NCI-H1105 treated with DMSO at 0.1 percent for 48 hours (cell line): ENCODE results near the gene KRT75.
"Not testable (repeated sequence)": the region's sequence is repeated elsewhere in the genome, so short reads cannot be mapped to it uniquely, and the experiment has no call there.

Source experiments
- DNase-seq: peaks from one replicate; lab custom pipeline; 2025; lab: John Stamatoyannopoulos, UW

KRT75 gene

GRCh38 chr12:52434081-52434733 lies at the start of gene KRT75:
Gene KRT75 (minus strand): TSS chr12:52434371. CDS start chr12:52434304, 67 bp downstream.
- no peak for DNase-seq

- no peak for DNase-seq
Measured at GRCh38 chr12:52480073-52480472, 45.9 kb upstream of the KRT75 start.

DNA sequence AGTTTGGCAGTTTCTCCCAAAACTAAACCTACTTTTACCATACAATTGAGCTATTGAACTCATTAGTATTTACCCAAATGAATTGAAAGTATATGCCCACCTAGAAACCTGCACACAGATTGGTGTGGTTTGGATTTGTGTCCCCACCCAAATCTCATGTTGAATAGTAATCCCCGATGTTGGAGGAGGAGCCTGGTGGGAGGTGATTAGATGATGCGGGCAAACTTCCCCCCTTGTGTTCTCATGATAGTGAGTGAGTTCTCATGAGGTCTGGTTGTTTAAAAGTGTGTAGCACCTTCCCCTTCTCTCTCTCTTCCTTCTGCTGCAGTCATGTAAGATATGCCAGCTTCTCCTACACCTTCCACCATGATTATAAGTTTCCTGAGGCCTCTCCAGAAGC lies 43.5 kb upstream of the KRT75 start:
- no peak for DNase-seq

DNA sequence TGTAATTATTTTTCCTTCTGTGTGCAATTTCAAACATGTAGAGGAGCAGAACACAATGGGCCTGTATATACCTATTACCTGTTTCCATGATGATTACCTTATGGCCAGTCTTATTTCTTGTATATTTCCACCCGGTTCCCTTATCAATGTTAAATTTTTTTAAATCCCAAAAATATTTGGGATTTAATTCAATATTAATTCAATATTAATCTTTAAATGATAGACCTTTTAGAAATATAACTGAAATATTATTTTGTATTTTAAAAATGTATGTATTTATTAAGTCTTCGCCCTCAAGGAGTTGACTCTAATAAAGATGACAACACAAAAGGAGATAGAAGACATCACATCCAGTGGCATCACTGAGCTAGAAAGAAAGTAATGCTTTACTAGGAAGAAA lies 40.0 kb upstream of the KRT75 start:
- DNase-seq, result no peak

- no peak for DNase-seq
Measured at GRCh38 chr12:52473768-52474167, 39.6 kb upstream of the KRT75 start, which contains the start of gene KRT6C. Gene KRT6C (minus strand): TSS chr12:52473805. CDS start chr12:52473737, 68 bp downstream.

DNA sequence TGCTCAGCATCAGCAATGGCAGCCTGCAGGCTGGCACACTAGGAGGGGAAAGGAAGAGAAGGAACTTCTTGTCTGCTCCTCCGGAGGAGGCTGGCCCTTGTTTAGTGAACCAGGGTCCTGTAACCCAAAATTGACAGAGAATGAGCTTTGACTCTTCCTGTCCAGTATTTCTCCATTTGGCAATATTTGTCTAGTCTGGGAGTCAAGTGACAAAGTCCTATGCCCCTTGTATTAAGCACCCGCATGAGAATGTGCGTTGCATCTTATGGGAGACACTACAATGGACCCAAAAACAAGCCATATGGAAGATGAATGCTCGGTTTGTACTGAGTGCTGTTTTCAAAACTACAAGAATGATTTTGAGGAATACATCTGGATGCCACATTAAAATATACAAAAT lies 35.7 kb upstream of the KRT75 start:
- no peak for DNase-seq

DNA sequence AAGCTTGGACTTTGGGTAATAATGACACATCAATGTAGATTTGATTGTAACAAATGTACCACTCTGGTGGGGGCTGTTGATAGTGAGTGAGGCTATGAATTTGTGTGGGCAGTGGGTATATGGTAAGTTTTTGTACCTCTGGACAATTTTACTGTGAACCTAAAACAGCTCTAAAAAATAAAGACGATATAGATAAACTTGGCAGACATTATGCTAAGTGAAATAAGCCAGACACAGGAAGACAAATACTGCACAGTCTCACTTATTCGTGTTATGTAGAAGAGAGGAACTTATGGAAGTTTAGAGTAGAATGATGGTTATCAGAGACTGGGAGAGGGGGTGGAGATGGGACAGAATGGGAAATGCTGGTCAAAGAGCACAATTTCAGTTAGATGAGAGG lies 30.7 kb upstream of the KRT75 start:
- DNase-seq, result no peak

GRCh38 chr12:52461693-52462092 lies 27.5 kb upstream of the KRT75 start:
- DNase-seq, result no peak

GRCh38 chr12:52458861-52459260 lies 24.7 kb upstream of the KRT75 start:
- DNase-seq, result no peak

DNA sequence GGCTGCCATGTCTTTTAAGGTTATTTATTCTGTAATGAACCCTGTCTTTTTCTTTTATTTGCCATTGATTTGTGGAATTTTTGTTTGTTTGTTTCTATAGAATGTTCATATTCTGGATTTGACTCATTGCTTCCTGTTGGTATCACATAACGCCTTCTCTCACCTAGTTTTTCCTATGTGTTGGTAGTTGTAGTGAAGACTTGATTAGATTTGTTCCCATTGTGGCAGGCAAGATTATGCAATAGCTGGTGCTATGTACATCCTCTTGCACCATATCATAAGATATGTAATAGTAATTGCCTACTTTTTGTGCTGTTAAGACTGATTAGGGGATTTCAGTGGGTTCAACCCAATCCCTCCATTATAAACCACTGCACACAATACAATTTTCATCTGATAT lies 21.6 kb upstream of the KRT75 start:
- DNase-seq, result no peak

- no peak for DNase-seq
Measured at GRCh38 chr12:52454411-52455201, 20.4 kb upstream of the KRT75 start.

GRCh38 chr12:52452101-52452500 lies 17.9 kb upstream of the KRT75 start, which contains the start of gene KRT6B:
Gene KRT6B (minus strand): TSS chr12:52452146. CDS start chr12:52452078, 68 bp downstream.
- no peak for DNase-seq

DNA sequence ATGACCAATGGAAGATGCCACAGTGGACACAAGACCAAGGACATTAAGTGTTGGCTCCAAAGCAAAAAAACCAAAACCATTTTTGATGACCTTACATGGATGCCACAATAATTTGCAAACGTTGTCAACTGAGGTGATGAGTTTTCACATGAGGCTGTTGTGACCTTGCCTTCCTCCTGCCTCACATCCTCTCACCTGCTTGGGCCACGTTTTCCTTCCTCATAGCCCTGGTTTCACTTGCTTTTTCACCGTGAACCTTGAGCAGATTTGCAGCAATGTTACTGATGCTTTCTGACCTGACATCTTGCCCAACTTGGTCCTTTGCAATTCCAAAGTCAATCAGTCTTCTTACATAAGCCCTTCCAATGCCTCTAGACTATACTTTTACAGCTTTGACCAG lies 14.1 kb upstream of the KRT75 start:
- no peak for DNase-seq

- DNase-seq, result not testable (repeated sequence)
Measured at GRCh38 chr12:52447196-52447595, 13.0 kb upstream of the KRT75 start.

DNA sequence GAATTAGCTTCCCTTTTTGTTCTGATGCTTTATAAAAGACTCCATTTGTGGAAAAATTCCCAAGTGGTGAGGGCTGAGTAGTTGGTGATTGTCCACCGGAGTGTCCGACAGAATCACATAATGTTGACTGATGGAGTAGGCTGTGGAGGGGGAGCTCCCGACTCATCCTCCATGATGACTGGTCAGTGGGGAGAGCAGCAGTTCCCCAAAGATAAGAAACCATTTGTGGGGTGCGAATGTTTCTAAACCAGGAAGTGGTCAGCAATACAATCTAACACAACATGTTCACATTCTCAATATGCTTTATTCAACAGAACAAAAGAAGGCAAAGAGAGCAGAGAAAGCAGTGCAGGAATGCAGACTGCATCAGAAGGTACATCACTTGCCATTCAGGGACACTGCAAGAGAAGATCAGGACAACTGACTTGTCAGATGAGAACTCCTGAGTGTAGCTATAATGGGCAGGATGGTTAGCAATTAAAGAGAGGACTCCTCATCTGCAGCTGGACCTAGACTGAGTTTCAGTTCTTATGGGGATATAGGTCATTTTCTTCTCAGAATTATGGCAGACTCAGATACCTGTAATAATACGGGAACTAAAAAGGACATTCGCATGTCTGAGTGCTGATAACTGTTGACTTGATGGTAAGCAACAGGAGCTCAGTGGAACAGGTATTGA lies 12.3 kb upstream of the KRT75 start:
- no peak for DNase-seq

- DNase-seq, result no peak
Measured at GRCh38 chr12:52445876-52446275, 11.7 kb upstream of the KRT75 start.

DNA sequence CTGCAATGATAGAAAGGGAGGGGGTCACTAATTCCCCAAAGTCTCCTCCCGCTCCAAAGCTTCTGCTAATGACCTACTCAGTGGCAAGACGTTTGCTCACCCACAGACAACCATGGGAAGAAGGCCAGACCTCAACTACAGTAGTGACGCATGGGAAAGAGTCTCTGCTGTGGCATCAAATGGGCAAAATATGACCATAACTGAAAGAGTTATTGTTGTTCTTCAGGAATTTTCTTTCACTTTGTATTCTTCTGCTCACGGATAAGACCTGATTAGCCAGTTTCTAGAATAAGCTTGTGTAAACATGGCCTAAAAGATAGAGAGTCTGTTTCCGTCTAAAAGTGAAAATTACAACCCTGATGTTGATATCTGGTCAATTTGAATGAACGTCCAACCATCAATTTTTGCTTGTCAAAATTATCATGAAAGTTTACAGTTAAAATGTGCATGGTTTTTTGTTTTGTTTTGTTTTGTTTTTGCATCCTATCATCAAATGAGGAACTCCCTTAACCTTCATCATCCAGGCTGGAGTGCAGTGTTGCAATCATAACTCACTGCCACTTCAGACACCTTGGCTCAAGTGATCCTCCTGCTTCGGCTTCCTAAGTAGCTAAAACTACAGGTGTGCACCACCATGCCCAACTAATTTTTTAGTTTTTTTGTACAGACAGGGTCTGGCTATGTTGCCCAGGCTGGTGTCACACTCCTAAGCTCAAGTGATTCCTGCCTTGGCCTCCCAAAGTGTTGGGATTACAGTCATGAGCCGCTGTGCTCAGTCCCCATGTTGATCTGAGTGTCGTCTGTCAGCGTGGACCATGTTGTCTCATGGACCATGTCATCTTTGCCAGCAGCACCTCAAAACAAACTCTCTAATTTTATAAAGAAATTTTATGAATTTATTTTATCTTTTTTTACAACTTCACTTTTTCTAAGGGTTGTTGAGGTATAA lies 10.8 kb upstream of the KRT75 start:
- no peak for DNase-seq

DNA sequence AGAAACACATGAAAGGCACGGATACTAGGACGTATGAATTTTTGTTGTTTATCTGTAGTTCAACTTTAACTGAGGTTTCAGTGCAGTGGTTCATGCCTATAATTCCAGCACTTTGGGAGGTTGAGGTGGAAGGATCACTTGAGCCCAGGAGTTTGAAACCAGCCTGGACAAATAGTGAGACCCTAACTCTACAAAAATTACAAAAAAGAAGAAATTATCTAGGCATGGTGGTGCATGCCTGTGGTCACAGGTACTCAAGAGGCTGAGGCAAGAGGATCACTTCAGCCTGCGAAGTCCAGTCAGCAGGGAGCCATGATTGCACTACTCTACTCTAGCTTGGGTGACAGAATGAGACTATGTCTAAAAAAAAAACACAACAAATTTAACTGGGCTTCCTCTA lies 9.8 kb upstream of the KRT75 start:
- DNase-seq, result no peak

DNA sequence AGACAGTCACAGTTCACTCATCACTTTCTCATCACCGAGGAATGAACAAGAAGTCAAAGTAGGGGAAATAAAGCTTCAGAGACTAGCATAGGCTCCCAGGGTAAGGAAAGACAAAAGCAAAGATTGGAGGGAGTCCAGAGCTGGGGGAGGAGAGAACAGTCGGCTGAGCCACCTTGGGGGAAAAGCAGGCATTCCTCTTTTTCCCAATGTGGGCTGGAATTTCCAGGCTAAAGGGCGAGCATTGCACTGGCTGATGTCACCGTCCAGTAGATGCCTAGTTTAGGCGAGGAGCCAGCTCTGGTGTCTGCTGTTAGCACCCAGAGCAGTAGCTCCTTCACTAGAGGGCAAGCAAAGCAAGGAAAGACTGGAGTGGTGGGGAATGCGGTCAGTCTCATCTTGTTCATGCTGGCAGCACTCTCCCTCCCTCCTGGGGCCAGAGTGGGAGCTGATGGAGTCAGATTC lies 8.5 kb upstream of the KRT75 start:
- DNase-seq, result no peak

DNA sequence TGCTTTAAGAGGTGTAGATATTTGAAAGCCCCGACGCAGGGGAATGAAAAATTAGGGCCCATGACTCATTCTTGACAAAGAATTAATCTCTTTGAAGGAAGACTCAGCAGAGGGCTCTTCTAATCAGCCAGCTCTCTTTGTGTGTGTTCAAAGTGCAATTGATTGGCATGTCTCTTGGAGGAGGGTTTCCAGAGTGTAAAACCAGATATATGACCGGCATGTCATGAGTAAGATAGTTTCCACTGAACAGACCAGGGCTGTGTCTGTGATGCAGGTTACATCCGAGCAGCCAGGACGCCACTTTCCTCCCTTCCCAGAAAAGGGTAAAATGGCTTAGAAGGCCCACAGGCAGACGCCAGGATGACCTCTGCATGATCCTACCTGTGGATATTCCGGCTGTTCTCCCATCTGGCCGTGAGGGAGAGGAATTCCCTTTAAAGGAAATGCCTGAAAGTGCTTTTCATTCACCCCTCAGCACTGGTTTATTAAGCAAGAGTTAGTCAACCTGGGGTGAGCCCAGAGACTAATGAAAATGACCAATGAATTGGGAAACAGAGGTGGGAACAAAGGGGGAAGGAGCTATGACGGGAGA lies 7.2 kb upstream of the KRT75 start:
- no peak for DNase-seq

- no peak for DNase-seq
Measured at GRCh38 chr12:52440821-52441319, 6.7 kb upstream of the KRT75 start.
